T-helper 9 cell (primary cell): ENCODE results near the gene KRT81.

Experiments used
- DNase-seq: peaks from one replicate; pipeline ENCODE4 v3.0.0-alpha.2; 2020
- total RNA-seq, 2 donors: gene quantifications; one replicate each; lab custom pipeline; 2026; lab: John Stamatoyannopoulos, UW

KRT81 gene
- total RNA-seq: 0 reads per million in 2 donors

DNA sequence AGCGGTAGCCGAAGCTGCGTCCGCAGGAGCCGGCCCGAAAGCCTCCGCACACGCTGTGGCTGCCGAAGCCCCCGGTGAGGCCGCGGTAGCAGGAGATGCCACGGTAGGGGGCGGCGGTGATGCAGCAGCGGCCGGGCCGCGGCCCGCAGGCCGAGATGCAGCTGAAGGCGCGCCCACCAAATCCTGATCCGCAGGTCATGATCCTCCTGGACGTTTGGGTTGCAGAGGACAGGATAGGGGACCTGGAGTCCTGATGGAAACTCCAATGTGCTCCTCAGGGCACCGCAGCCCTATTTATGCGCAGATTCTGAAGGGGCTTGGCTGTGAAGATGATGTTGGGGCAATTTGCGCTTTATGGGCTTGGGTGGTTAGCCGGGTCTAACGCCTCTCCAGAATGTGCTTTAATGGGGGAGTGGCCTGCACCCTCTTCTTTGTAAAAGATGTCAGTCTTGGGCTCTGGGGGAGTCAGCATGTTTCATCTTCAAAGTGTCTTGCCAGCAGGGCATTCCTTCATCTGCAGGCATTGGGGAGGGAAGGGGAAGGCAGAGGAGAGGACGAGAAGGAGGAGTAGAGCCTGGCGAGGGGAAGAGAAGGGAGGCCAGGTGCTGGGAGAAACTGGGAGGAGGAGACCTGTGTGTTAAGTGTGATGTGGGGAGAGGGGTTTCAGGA is at the start of gene KRT81:
Gene KRT81 (minus strand): TSS at position 268 of the 669 bp plus-strand sequence. CDS start 69 bp downstream, at position 199.
- DNase-seq: no peak

DNA sequence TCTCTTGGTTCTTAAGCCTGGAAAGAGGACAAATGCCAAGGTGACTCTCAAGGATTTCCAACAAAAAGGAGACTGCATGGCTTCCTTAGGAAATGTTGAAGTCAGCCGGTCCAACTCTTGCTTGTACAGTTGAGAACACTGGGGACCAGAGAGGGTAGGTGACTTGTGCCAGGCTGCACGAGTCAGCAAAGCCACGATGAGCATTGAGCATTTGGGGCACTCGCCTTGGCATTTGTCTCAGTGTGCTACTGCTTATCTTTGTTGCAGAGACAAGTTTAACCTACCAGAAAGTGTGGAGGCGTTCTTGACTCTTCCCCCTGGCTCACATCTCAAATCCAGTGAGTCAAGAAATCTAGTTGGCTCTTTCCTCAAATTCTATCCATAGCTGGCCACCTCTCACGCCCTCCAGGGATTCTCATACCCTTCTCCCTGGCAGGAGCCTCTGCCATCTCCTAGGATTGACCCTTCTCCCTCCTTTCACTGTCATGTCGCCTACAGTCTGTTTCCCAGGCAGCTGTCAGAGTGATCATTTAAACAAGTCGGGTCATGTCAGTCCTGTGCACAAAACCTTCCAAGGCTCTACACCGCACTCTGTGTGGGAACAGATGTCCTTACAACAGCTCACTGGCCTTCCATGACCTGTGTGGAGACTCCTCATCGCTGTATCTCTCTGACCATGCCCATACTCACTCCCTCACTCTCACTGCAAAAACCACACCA is 47.1 kb upstream of the KRT81 start:
- no peak for DNase-seq

DNA sequence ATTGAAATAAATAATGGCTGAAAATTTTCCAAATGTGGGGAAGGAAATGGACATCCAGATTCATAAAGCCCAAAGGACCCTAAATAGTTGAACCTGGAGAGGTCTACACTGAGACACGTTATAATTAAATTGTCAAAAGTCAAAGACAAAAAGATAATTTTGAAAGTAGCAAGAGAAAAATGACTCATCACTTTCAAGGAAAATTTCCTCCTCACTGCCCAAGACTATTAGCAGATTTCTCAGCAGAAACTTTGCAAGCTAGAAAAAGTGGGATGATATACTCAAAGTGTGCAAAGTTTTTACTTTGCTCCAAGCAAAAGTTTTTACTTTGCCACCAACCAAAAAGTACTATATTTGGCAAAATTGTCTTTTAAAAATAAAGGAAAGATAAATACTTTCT is 45.7 kb upstream of the KRT81 start:
- DNase-seq: no peak

DNA sequence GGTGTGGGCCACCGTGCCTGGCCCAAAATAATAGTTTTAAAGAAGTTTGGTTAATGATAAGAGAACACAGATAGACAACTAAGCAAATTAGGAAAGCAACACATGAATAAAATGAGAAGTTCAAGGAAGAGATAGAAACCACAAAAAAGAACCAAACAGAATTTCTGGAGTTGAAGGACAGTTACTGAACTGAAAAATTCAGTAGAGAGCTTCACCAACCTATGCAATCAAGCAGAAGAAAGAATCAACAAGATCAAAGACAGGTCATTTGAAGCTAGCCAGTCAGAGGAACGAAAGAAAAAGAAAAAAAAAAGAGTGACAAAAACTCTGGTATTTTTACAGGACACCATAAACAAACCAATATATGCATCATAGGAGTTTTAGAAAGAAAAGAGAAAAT is 45.3 kb upstream of the KRT81 start:
- DNase-seq: no peak

DNA sequence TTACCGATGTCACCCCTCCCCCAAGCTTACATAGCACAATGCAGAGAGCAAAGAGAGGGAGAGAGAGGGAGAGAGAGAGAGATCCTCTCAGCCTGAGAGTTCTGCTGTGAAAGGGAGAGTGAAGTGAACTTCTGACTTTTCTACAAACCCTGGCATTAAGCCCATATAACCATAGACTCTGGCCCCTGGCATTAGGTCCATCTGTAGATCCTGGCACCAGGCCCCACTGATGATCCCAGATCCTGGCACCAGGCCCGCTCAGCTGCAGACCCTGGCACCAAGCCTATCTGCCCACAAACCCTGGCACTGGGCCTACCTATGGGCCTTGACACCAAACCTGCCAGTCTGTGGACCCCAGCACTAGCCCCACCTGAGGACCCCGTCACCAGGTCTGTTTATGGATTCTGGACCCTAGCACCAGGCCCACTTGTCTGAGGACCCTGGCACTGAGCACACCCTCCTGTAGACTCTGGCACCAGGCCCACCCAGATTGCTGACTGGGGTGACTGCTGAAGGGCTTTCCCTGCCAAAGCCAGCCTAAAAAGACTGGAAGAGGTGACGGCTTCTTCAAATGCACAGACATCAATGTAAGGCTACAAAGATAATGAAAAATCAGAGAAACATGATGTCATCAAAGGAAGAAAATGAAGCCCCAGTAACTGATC is 44.4 kb upstream of the KRT81 start:
- no peak for DNase-seq

DNA sequence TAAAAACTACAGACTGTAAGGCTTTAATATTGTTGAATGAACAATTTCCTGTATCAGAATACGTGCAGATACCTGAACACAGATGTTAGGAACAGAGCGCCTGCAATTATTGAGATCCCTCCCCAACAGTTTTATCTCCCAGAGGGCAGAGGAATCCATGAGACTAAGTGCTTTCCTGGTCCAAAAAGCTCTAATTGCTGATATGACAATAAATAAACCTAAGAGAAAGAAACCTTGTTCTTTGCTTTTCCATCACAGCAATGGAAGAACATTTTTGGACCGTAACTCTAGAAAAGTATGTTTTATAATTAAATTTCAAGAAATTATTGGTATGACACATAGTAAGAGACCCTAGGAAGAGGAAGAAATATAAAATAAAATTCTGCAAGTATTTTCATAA is 42.9 kb upstream of the KRT81 start:
- no peak for DNase-seq

DNA sequence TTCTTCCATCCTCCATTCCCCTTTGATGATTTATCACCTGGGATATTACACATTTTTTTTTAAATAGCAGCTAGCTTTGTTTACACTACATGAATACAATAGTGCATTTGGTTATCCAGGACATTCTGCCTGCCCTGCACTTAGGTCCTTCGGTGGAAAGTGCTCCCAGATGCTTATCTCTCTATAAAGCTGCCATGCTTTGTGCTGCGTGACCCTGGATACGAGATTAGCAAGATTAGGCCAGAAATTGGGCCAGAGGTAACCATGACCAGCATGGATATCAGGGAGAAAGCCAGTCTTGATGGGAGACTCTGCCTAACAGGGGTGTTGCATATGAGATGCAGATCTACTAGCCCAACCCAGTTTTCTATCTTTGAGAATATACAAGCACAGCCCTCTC is 42.0 kb upstream of the KRT81 start:
- no peak for DNase-seq

DNA sequence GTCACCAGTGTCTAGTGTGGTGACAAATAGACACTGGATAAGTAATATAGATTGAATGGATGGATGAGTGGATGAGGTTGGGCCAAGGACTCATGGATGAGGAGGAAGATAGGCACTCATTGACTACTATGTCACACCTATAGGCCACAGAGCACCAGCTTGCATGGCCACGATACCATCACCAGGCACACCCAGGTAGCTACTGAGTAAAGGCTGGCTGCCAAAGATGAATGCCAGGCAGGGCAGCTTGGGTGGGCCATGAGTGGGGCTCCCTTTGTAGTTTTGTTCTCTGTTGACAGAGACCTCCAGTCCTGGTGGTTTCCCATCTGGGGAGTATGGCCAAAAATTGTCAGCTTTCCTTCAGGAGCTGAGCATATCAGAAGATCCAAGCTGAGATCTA is 41.0 kb upstream of the KRT81 start:
- DNase-seq: no peak

DNA sequence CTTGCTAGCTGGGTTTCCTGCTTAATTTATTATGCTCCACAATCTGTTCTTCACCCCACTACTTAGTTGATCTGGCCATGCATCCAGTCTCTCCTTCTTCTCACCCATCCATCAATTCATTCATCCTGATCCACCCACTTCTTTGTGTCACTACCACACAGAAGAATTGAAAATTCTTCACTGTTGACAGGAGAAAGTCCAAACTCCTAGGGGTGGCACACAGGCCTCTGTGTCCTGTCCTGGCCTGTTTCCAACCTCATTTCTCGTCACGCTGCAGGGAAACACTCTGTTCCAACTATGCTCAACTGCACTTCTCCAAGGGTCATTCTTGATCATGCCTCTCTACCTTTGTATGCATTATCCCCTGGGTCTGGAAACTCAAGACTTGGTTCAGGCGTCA is 40.5 kb upstream of the KRT81 start:
- DNase-seq: no peak

DNA sequence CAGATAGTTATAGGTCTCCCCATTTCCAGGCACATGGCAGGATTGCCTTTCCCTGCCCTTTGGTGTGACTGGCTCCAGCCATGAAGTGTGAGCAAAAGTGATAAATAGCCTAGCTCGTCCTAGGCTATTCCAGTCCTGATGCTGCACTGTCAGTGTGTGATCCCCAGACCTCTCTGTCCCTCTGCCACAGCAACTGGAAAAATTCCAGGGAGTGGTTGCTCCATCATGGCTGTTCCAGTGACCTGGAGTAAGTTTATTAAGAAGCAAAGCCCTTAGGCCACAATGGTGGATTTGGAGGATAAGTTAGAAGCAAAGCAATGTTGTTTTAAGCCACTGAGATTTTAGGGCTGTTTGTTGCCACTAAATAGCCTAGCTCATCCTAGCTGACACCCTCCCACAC is 39.7 kb upstream of the KRT81 start:
- no peak for DNase-seq

DNA sequence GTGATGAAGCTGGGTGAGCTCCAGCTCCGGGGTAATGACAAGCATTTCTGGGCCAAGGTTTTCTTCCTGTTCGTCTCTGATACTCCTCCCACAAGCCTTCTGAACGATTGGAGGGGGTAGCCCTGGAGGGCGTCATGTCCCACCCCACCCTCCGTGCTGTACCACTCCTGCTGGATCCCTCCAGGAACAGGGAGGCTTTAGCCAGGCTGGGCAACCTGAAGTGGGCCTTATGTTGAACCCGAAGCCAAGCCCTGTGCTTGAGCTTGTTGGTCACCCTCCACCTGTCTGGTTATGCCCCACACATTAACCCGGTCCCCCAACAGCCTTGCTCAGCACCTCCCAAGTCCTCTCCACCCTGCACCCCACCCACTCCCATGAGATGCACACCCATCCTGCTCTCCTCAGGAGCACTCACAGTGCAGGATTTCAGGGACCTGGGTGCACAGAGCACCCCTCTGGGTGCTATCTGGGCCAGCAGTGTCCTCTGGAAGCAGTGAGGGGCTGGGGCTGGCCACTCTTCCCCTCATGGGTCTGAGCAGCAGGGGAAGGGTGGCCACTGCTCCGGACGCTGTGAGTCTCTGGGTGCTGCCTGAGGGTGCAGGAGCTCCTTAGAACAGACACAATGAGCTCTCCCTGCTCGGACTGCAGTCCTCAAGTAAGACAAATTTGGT is 36.6 kb upstream of the KRT81 start:
- no peak for DNase-seq

DNA sequence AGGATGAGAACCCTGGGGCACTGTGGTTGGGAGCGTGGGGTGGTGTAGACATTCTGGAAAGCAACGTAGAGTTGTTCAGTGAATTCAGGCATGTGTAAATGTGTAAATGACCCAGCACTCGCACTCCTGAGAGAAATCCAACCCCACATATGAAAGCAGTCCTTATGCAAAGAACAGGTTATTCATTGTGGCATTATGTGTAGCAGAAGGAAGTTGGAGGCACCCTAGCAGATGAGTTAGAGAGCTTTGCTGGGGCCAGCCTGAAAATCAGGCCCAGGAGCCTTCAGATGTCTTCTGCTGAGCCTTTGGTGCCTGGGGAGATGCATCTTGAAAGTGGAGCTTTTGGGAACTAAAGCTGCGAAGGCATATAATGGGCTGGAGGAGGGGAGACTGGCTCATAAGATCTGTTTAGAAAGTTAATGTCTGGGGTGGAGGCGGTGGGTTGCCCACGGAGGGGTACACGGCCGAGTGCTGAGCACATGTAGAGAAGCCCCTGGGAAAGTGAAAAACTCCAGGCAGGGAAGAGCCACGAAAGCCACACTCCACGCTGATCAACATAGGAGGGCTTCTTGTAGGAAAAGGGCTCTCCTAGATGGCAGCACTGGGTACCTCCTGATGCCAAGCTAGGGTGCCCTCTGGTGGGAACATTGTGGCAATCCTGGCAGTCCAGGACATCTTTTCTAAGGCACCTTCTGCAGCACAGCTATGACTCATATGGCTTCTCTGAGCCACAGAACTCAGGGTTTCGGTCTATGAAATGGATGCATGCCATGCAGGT is 35.9 kb upstream of the KRT81 start:
- peak; percentile 60 for DNase-seq

DNA sequence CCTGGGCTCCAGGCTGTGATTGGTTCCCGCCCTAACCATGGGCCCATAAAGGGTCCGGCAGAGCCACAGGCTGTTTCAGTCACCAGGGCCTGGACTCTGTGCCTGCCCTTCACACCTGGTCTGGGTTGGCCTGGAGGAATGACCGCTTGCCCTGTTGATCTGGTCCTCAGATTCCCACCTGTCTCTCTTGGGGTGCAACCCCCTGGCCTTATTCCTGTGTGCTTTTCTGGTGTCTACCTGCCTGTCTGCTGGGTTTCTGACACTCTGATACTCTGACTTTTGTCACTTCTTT is 32.8 kb upstream of the KRT81 start:
- no peak for DNase-seq

DNA sequence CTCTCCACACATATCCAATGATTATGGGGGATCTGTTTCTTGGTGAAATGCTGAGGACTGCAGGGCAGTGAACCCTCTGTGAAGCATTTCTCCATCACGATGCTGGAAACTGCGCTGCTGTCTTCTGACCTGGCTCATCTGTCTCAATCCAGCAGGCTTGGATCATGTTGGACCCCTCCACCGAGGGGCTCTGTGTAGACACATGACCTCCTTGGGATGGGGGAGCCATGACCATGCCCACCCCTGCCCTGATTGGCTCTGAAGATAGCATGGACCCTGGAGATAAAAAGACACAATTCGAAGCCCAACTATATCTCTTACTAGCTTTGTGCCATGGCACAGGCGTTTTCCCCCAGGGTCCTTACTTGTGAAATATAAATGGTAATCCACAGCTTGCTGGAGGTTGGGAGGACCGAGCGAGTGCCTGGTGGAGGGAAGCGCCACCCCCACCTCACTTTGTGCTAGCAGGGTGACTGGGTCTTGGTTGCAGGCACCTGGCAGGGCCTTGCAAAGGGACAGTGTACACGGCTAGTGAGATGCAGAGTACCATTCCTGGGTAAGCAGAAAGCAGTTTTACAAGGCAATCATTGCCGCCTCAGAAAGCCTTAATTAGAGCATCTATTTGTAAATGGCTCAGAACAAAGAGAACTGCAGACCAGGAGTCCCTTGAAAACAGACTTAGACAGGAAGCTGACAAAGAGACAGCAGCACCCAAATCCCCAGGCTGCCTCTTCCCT is 32.2 kb upstream of the KRT81 start:
- DNase-seq: no peak

DNA sequence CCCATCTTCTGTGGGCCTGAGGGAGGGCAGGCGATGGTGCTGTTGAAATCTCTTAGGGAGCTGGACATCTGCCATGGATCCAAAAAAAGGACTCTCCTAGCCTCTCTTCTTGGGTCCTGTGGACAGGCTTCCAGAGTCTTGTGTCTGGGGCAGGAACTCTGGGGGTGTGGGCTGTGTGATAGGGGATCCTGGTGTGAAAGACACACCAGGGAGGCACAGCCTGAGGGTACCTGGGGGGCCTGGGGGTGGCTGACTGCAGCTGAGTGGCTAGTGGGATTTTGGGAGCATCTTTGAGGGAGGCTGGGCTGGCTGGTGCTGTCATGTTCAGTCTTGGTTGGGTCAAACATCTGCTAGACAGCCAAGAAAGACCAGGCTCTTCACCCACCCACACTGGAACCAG is 31.7 kb upstream of the KRT81 start:
- no peak for DNase-seq

DNA sequence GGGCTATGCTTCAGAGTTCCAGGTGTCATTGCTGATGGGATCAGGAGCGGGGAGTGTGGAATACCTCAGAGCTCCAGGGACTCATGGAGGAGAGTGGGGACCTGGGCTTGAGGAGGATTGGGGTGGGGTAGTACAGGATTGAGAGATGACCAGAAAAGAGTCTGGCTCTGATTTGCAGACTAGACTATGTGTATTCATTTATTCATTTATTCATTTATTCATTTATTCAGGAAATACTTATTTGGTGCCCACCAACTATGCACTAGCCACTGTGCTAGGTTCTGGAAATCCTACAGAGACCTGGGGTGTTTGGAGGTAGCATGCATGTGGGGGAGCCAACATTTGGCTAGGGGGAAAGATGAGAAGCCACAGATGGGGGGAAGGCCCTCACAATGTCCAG is 30.7 kb upstream of the KRT81 start:
- DNase-seq: no peak

DNA sequence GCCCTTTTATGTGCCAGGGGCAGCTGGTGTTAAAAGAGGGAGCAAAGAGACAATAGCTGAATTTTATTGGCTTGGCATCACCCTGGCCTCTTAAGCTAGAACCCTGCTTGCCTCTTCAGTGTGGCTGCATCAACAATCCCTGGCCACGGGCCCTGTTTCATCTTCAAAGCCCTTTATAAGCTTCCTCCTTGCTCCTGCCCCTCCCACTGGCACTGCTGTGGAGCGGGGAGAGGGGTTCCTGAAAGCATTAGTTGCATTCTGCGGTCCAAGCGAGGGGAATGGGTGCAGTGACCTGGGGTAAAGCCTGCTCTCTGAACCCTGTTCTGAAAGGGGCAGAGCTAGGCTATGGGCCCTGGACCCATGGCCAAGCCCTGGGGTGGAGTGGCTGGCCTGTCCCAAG is 30.1 kb upstream of the KRT81 start:
- no peak for DNase-seq

DNA sequence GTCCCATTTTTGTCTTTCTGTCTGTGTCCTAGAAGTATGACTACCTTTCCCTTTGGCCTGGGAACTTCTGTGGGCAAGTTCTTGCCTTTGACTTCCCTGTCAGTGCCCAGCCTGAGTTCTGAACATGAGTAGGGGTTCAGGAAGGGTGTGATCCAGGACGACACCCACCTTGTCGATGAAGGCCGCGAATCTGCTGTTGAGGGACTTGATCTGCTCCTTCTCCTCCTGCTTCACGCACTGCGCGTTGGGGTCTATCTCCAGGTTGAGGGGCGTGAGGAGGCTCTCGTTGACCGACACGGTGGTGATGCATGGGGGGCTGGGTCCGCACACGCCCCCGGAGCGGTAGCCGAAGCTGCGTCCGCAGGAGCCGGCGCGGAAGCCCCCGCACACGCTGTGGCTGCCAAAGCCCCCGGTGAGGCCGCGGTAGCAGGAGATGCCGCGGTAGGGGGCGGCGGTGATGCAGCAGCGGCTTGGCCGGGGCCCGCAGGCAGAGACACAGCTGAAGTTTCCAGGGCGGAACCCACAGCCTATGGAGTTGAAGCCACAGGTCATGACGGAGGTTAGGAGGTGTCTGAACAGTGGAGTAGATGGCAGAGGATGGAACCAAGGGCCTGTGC is 29.6 kb upstream of the KRT81 start, which contains the start of gene KRT83:
Gene KRT83 (minus strand): TSS at position 615 of the 617 bp plus-strand sequence. CDS start 63 bp downstream, at position 552.
- no peak for DNase-seq

DNA sequence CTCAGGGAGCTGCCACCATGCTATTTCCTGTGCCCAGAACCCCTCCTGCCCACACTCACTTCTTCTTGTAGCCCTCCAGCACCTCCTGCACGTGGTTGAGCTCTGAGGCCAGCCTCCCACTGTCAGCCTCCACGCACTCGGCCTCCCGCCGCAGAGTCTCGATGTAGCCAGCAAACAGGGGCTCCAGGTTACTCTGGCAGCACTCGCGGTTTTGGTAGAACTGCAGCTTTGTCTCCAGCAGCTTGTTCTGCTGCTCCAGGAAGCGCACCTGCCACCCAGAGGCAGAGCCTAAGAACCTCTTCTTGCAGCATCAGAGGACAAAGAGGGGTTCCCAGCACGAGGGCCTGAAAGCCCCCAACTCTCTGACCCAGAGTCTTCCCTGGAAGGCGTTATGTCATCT is 27.8 kb upstream of the KRT81 start:
- DNase-seq: no peak

DNA sequence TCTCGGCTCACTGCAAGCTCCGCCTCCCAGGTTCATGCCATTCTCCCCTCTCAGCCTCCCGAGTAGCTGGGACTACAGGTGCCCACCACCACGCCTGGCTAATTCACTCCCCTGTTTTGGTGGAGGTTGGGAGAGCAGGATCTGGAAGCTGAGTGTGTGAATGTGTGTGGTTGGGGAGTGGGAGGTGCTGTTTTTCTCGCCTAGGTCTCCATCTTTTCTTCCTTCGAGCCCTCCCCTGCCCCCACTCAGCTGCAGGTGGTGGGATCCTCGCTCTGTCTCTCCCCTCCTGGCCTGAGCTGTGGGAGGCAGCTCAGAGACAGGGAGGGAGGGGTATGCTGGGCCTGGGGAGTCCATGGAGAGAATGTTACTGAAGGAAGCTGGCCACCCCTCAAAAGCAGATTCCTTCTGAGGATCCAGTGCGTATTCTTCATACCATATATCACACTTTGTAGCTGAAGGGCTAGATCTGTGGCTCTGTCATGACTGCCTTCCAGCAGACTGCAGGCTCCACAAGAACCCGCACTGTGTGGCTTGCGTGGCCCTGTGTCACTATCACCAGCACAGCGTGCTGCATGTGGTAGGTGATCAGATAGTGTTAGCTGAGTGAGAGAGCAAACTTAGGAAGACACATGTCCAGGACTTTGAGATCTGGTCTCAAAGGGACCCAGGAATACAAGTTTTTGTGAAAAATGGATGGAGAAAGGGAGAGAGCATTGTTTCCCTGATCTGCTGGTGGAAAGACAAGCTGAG is 27.1 kb upstream of the KRT81 start:
- DNase-seq: no peak
